SIG-M5 (cell line): ENCODE data around the gene TAOK2.

ENCODE experiments used
- DNase-seq: peaks from one replicate; lab custom pipeline; 2025; lab: John Stamatoyannopoulos, UW

TAOK2 gene

GRCh38 chr16:29988346-29989075 is 14.8 kb downstream of the TAOK2 start:
- no peak for DNase-seq

GRCh38 chr16:29989111-29989858 is 15.6 kb downstream of the TAOK2 start:
- DNase-seq: no peak

GRCh38 chr16:29990034-29990433 is 16.4 kb downstream of the TAOK2 start:
- DNase-seq: no peak

GRCh38 chr16:29990883-29991570 is 17.4 kb downstream of the TAOK2 start:
- DNase-seq: no peak

- no peak for DNase-seq
Observed at GRCh38 chr16:29991571-29991904, 17.9 kb downstream of the TAOK2 start.

GRCh38 chr16:29992344-29992967 is 18.8 kb downstream of the TAOK2 start:
- no peak for DNase-seq

GRCh38 chr16:29993191-29993902 is 19.7 kb downstream of the TAOK2 start:
- no peak for DNase-seq

GRCh38 chr16:29993903-29994599 is 20.4 kb downstream of the TAOK2 start:
- DNase-seq: no peak

GRCh38 chr16:29994600-29995323 is 21.1 kb downstream of the TAOK2 start:
- DNase-seq: no peak

- no peak for DNase-seq
Observed at GRCh38 chr16:29995324-29995910, 21.7 kb downstream of the TAOK2 start, which contains the start of gene HIRIP3. Gene HIRIP3 (minus strand): TSS chr16:29995617. CDS start chr16:29995605, 12 bp downstream.

GRCh38 chr16:29995911-29996765 is 22.5 kb downstream of the TAOK2 start, which contains the start of gene INO80E:
Gene INO80E (plus strand): TSS chr16:29996241. CDS start chr16:29996311, 70 bp downstream.
- DNase-seq: peak; percentile 70

- DNase-seq: no peak
Observed at GRCh38 chr16:29996766-29997250, 23.1 kb downstream of the TAOK2 start.

- DNase-seq: no peak
Observed at GRCh38 chr16:29999605-30000004, 25.9 kb downstream of the TAOK2 start.

- no peak for DNase-seq
Observed at GRCh38 chr16:30000735-30001631, 27.3 kb downstream of the TAOK2 start.

GRCh38 chr16:30002614-30003346 is 29.1 kb downstream of the TAOK2 start:
- no peak for DNase-seq

- no peak for DNase-seq
Observed at GRCh38 chr16:30003670-30004423, 30.2 kb downstream of the TAOK2 start.
